Chondrocyte (in vitro differentiated cells): ENCODE data around the gene FANCE. TPM values are rescaled to one million over a fixed set of nuclear protein-coding genes. Genes with fewer than 3 reads are reported as not detected.

Experiments used
- DNase-seq: peaks from one replicate; pipeline ENCODE4 v3.0.0; 2021; ENCODE audit warnings: mixed read lengths, low spot score
- H3K27ac Mint-ChIP-seq: one replicate; pipeline ENCODE4 v1.8.0; 2021; ENCODE audit warnings: mild to moderate bottlenecking, moderate library complexity, mixed read lengths; ENCODE audit not compliant: unreplicated experiment
- H3K27me3 Mint-ChIP-seq: 2 replicates; pipeline ENCODE4 v1.8.0; 2021; ENCODE audit warnings: low read depth, mixed read lengths
- H3K36me3 Mint-ChIP-seq: 2 replicates; pipeline ENCODE4 v1.8.0; 2021; ENCODE audit warnings: low read depth, mixed read lengths
- H3K4me1 Mint-ChIP-seq: 2 replicates; pipeline ENCODE4 v1.8.0; 2021; ENCODE audit warnings: low read depth, mild to moderate bottlenecking, mixed read lengths
- H3K4me3 Mint-ChIP-seq: one replicate; pipeline ENCODE4 v1.8.0; 2021; ENCODE audit warnings: mild to moderate bottlenecking, moderate library complexity, mixed read lengths; ENCODE audit not compliant: unreplicated experiment
- H3K9me3 Mint-ChIP-seq: 2 replicates; pipeline ENCODE4 v1.8.0; 2021; ENCODE audit warnings: low read depth, mixed read lengths
- CTCF ChIP-seq: fragments of 200-600 bp; sonication (generic); IDR thresholded peaks from 2 replicates; pipeline ENCODE4 v1.5.0; 2021; ENCODE audit warnings: antibody characterized with exemption, mild to moderate bottlenecking, moderate library complexity
- total RNA-seq: library from RNA; stranded (reverse); gene quantifications from 3 replicates; pipeline ENCODE4 v1.2.1, GENCODE V29; 2021

Gene FANCE
- total RNA-seq, 1 donor from 2014 or later = 6.8 TPM

- peak; percentile 74 for DNase-seq
- Mint-ChIP-seq H3K9me3 (no peaks in the 10 kb centered on the region), H3K36me3 (no peaks in the 10 kb centered on the region), H3K4me3 (peak within 1 kb of the TSS; percentile 85), H3K27me3 (no peaks in the 10 kb centered on the region), H3K4me1 (peaks cover 64% of the 10 kb centered on the region), H3K27ac (peak within 1 kb of the TSS; percentile 85)
- peak; percentile 69 for TF ChIP-seq CTCF
Measured at GRCh38 chr6:35496841-35497570, 44.9 kb downstream of the FANCE start, which contains the start of gene TEAD3. Gene TEAD3, minus strand, starts transcription at chr6:35497079.

GRCh38 chr6:35497571-35498421 is 45.7 kb downstream of the FANCE start:
- H3K9me3 Mint-ChIP-seq = no peaks in the 10 kb centered on the region
- H3K27ac Mint-ChIP-seq = peak overlapping the region; percentile 83
- H3K4me1 Mint-ChIP-seq = peaks cover 56% of the 10 kb centered on the region
- H3K4me3 Mint-ChIP-seq = peak overlapping the region; percentile 79
- no peaks in the 10 kb centered on the region for H3K27me3 Mint-ChIP-seq
- peak; percentile 93 for DNase-seq
- peak; percentile 53 for TF ChIP-seq CTCF
- H3K36me3 Mint-ChIP-seq = no peaks in the 10 kb centered on the region

GRCh38 chr6:35498422-35499067 is 46.4 kb downstream of the FANCE start:
- Mint-ChIP-seq H3K36me3 (no peaks in the 10 kb centered on the region), H3K4me3 (peak overlapping the region; percentile 79)
- no peak for DNase-seq

GRCh38 chr6:35499372-35499771 is 47.2 kb downstream of the FANCE start:
- TF ChIP-seq CTCF = no peak
- Mint-ChIP-seq H3K36me3 (no peaks in the 10 kb centered on the region), H3K9me3 (no peaks in the 10 kb centered on the region), H3K27me3 (no peaks in the 10 kb centered on the region), H3K4me1 (peaks cover 41% of the 10 kb centered on the region), H3K4me3 (no peak overlapping the region), H3K27ac (no peak overlapping the region)
- no peak for DNase-seq

More at GRCh38 chr6:35498422-35499067, 46.4 kb downstream of the FANCE start:
- peak overlapping the region; percentile 22 for H3K27ac Mint-ChIP-seq
- no peak for TF ChIP-seq CTCF
- H3K27me3 Mint-ChIP-seq = no peaks in the 10 kb centered on the region
- H3K4me1 Mint-ChIP-seq = peaks cover 48% of the 10 kb centered on the region
- no peaks in the 10 kb centered on the region for H3K9me3 Mint-ChIP-seq

GRCh38 chr6:35500782-35501181 is 48.6 kb downstream of the FANCE start:
- Mint-ChIP-seq H3K4me3 (no peak overlapping the region), H3K27ac (peak overlapping the region; percentile 18)
- DNase-seq = no peak

More at GRCh38 chr6:35500782-35501181, 48.6 kb downstream of the FANCE start:
- peaks cover 3% of the 10 kb centered on the region for H3K27me3 Mint-ChIP-seq
- no peaks in the 10 kb centered on the region for H3K36me3 Mint-ChIP-seq
- TF ChIP-seq CTCF = no peak
- H3K9me3 Mint-ChIP-seq = no peaks in the 10 kb centered on the region
- peaks cover 28% of the 10 kb centered on the region for H3K4me1 Mint-ChIP-seq
